GM19438 (cell line): Measurements from ENCODE around the gene POLN.

ENCODE experiments used
- ATAC-seq: cut with Tn5 transposase; IDR thresholded peaks from one replicate; pipeline ENCODE4 v1.9.1; 2021; ENCODE audit warnings: low read depth; ENCODE audit not compliant: unreplicated experiment

POLN gene

DNA sequence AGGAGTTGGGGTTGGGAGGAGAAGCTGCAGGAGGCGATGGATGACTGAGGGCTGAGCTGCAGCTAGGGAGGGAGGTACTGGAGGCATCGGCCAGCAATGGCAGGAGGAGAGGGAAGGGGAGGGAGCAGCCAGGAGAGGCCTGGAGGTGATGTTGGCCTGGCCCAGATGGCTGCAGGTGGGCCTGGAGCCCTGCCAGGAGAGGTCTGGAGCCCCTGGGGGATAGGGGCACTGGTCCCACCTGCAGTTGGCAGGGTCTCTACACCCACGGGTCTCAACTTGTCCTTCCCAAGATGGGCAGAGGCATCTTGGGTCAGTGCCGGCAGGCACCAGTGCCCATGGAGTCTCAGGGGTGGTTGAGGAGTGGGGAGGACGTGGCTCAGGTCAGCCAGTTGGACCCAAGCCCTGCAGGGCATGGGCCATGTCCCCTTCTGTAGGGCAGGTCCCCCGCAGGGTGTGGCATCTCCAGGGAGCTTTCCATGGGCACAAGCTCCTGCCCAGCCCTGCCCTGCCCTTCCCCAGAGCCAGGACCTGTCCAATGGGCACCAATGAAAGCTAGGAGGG lies 22.6 kb upstream of the POLN start:
- no peak for ATAC-seq

DNA sequence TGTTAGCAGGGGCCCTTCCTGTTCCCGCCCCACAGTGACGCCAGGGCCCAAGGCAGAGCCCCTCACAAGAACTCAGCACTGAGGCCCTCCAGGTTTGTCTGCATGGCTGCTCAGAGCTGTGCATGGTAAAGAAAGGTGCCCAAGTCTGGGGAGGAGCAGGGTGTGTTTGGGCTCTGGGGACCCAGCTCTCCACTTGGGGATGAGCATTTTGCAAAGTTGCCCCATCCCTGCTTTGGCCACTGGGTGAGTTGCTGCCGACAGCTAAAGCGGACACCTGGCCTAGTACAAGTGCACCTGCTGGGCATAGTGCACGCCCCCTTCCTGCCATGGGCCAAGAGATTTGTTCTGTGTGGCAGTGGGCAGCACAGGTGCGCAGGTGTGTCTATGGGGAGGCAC lies 22.0 kb upstream of the POLN start:
- no peak for ATAC-seq

DNA sequence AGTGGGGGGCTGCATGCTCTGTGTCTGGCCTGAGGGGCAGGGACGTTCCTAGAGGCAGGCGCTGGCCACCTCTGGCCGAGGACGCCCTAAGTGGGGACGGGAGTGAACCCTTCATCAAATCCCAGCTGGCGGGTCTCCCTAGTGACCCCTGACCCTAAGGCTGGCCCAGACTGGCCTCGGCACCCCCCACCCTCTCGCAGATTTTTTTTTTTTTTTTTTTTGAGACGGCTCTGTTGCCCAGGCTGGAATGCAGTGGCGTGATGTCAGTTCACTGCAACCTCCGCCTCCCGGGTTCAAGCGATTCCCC lies 21.0 kb upstream of the POLN start:
- no peak for ATAC-seq

DNA sequence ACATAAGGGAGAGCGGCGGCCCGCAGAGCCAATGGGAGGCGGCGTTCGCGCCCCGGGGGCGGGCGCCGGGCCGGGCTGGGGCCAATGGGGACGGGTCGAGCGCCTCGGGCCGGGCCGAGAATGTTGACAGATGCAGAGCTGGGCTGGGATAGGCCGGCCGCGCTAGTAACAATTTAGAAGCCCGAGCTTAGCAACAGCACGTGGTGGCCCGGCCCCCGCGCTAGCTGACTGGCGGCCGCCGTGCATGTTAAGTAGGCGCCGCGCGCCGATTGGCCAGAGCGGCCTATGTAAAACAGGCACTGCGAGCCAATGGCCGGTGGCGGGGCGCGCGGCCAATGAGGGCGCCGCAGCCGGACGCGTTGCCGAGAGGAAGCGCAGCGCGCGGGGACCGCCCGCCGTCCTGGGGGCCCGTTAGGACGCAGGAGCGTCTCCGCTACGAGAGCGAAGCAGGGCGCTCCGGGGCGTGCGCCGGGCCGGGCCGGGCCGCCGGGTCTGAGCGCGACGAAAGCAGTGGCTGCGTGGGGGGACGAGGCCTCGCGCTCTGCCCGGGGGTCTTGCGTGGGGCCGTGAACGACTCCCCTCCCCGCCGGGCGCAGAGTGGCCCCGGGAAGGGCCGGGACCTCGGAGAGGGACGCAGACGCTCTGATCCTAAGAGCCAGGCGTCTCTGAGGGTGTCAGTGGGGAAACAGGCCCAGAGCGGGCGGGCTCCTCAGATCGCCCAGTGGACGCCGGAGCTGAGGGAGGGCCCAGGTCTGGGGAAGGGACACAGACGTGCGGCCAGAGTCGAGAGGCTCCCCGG lies 20.4 kb upstream of the POLN start:
- ATAC-seq: peak; percentile 89

- no peak for ATAC-seq
Measured at GRCh38 chr4:2261853-2262144, 19.9 kb upstream of the POLN start, which contains the start of gene MXD4. MXD4 (minus strand) TSS chr4:2262109; CDS start chr4:2261980, 129 bp downstream.

- ATAC-seq: peak; percentile 19
Measured at GRCh38 chr4:2261110-2261852, 19.4 kb upstream of the POLN start.

GRCh38 chr4:2260344-2261109 lies 18.6 kb upstream of the POLN start:
- ATAC-seq: no peak

- no peak for ATAC-seq
Measured at GRCh38 chr4:2259541-2260343, 17.8 kb upstream of the POLN start.

GRCh38 chr4:2259036-2259540 lies 17.2 kb upstream of the POLN start:
- ATAC-seq: no peak

GRCh38 chr4:2258091-2259035 lies 16.4 kb upstream of the POLN start:
- ATAC-seq: no peak

- no peak for ATAC-seq
Measured at GRCh38 chr4:2257361-2258081, 15.6 kb upstream of the POLN start.

DNA sequence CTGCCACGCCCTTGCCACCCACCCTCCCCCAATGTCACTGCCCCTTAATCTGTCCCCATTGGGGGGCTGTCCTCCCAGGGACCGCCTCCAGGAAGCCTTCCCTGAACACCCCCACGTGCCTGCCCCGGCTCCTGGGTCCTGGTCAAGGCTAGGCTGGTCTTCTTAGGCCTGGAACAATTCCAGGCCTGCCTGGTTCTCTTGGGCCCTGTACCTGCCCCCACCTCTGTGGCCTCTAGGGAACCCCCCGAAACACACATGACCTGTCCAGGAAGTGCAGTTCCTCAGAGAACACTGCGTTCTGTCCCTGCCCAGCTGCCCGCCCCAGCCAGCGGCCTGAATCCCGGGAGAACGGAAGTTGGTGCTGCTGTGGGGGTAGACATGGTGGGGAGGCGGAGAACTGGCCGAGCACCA lies 14.9 kb upstream of the POLN start:
- no peak for ATAC-seq

DNA sequence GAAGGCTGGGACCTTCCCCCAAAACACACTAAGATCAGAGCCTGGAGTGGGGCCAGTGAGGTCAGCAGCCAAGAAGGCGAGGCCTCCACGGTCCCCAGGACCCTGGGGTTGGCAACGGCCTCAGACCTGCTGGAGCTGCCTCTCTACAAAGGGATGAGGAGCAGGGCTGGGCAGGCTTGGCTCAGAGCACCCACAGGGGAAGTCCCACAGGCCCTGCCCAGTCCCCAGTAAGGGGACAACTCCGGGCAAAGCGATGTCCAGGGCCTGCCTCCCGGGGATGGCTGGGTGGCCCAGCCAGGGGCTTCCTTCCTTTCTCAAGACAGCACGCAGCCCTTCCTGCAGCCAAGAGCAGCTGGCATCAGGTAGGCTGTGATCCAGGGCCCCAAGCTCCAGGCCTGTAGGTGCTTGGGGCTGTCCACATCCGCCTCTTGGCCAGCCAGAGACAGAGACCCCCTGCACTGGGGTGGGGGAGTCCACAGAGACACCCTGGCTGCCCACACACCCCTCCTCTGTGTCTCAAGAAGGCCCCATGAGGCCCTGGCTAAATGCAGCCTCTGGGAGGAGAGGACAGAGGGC lies 14.3 kb upstream of the POLN start:
- ATAC-seq: no peak

- no peak for ATAC-seq
Measured at GRCh38 chr4:2255501-2256155, 13.7 kb upstream of the POLN start.

DNA sequence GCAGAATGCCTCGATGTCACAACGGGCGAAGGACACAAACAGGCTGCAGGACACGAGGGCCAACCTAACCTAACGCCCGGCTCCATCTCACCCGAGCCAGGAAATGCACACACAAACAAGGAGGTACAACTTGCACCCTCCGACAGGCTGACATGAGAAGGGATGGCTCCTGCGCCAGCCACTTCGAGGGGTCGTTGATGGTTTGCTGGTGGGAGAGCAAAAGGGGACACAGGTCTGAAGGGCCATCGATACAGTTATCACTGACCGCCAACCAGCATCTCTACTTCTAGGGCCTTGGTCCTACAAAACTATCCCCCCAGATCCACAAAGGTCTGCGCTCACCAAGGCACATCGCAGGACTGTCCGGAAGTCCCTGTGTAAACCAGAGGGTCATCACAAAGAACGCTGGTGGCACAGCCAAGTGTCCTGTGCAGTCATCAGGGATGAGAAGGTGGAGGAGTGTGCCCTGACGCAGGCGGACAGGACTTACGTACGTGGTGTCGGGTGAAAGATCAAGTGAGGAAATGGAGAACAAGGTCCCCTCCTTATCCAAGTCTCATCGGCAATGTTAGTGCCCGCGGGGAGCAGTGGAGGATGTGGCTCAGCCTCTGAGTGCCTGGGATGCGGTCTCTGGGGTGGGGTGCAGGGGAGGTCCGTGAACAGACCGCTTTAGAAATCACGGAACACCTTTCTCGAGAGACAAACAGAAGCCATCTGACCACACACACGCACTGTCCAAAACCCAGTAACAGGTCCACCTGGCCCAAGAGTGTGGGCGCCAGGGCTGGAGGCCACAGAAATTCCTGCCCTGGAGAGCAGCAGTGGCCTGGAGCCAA lies 13.0 kb upstream of the POLN start:
- no peak for ATAC-seq

DNA sequence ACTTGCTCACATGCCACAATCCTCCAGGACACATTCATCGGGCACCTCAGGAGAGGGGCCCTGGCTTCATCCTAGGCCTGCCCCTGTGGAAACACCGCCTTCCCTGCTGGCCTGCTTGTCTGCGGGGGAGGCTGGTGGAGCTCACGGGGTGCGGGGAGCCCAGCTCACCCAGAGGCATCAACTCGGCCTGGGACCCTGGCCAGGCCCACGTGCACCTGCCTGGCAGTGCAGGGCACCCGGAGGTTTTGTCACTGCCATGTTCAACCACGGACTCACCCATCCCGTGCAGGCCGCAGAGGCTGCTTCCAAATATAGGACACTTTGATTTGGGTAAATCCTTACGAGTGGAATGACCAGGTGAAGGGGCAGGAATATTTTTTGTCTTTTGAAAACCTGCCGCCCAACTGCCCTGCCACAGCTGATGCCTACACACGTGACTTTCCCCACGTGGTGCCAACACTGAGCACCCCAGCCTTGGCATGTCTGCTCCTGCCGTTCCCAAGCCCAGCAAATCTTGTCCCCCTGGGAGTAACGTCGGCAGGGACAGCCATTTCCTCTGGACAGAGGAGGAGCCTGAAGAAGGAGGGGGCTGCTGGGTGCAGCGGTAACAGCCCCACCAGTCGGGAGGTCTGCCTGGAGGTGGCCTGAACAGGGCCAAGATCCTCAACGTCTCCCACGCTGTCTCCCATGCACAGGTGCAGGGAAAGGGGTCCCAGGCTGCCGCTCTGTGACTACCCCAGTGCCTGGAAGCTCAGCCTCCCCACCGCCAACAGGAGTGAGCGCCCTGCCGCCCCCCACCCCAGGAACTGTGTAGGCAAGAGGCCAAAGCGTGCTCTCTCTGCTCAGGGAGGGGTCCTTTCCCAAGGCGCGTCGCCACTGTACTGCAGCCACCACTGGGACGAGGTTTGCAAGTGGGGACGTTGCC lies 11.5 kb upstream of the POLN start:
- no peak for ATAC-seq
